Vagina (tissue), 2 donors: Measurements from ENCODE around the gene KLC1.
A peak's percentile ranks its signal among the peaks of the same experiment; 100 is the strongest.

Experiments
- POLR2A ChIP-seq, 2 donors: fragments of 450-650 bp; IDR thresholded peaks; one replicate each; pipeline ENCODE4 v1.6.1; 2017; ENCODE audit warnings: antibody characterized with exemption in 2 of 2, mild to moderate bottlenecking in 2 of 2, moderate library complexity in 2 of 2
- POLR2AphosphoS5 ChIP-seq, 2 donors: sonication (generic); formaldehyde crosslinking; IDR thresholded peaks; one replicate each; pipeline ENCODE4 v1.9.0; 2017; ENCODE audit warnings: antibody characterized with exemption in 2 of 2, mild to moderate bottlenecking in 2 of 2, low read depth in 1 of 2; ENCODE audit not compliant: insufficient read depth in 1 of 2

- peak; percentile 14 to 54 for TF ChIP-seq POLR2AphosphoS5 (IDR thresholded peaks at IDR 0.05; ENCODE audit: insufficient read depth in 1 of 2, low read depth in 1 of 2)
- no peak for TF ChIP-seq POLR2A (IDR thresholded peaks at IDR 0.05)
Measured at GRCh38 chr14:103705118-103705503, 76.1 kb downstream of the KLC1 start.
